Activated CD8-positive, alpha-beta memory T cell treated with anti-CD3 and anti-CD28 coated beads, Interleukin-2, amount 50 U/mL, for 48 hours (primary cell): ENCODE data around the gene PLIN1.
A peak's percentile ranks its signal among the peaks of the same experiment; 100 is the strongest.
"Not testable (repeated sequence)": the region's sequence is repeated elsewhere in the genome, so short reads cannot be mapped to it uniquely, and the experiment has no call there.

ENCODE experiments used
- DNase-seq: peaks from one replicate; pipeline ENCODE4 v3.0.0-alpha.2; 2020

Gene PLIN1

GRCh38 chr15:89679212-89679611 lies at the start of gene PLIN1:
Gene PLIN1 (minus strand): TSS chr15:89679367. CDS start chr15:89677489, 1,878 bp downstream.
- no peak for DNase-seq

DNA sequence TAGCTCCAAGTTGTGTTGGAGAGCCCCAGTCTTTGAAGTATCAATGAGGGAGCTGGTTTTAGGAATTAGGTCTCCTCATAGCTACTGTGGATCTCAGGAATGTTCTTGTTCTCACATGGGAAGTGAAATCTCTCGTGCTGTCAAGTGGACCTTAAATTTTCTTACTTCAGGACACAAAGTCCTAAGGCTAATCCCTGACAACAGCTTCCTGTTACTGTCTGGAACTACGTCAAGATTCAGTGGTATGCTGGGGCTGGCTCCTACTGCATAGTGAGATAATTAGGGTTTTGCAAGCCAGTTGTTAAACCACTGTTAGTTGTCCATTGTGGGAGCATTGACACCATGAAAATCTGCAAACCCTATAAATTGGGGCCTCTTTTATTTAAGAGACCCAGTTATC lies 49.1 kb upstream of the PLIN1 start:
- no peak for DNase-seq

DNA sequence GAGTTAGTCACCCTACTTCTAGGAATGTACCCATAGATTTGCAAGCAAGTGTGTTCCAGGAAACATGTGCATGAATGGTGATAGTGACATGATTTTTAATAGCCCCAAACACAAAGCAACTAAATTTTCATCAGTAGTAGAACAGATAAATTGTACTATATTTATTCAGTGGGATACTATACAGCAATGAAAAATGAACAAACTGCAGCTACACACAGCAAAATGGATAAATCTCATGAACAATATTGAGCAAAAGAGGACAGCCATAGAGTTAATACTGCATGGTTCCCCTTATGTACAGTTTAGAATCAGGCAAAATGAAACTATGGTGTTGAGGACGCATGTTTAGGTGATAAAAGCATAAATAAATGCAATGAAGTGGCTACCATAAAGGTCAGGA lies 45.9 kb upstream of the PLIN1 start:
- no peak for DNase-seq

- no peak for DNase-seq
Observed at GRCh38 chr15:89724621-89725020, 45.5 kb upstream of the PLIN1 start.

DNA sequence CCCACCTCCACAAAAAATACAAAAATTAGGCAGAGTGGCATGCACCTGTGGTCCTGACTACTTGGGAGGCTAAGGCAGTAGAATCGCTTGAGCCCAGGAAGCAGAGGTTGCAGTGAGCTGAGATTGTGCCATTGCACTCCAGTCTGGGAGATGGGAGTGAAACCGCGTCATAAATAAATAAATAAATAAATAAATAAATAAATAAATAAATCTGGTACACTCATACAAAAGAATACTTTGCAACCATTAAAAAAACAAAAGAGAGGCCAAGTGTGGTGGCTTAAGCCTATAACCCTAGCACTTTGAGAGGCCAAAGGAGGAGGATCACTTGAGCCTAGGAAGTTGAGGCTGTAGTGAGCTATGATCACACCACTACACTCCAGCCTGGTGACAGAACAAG lies 43.9 kb upstream of the PLIN1 start:
- no peak for DNase-seq

- DNase-seq: no peak
Observed at GRCh38 chr15:89714775-89715174, 35.6 kb upstream of the PLIN1 start.

- DNase-seq: no peak
Observed at GRCh38 chr15:89707577-89707976, 28.4 kb upstream of the PLIN1 start.

- no peak for DNase-seq
Observed at GRCh38 chr15:89704411-89704810, 25.2 kb upstream of the PLIN1 start.

- DNase-seq: no peak
Observed at GRCh38 chr15:89695198-89695597, 16.0 kb upstream of the PLIN1 start.

GRCh38 chr15:89693696-89694095 lies 14.5 kb upstream of the PLIN1 start:
- no peak for DNase-seq

DNA sequence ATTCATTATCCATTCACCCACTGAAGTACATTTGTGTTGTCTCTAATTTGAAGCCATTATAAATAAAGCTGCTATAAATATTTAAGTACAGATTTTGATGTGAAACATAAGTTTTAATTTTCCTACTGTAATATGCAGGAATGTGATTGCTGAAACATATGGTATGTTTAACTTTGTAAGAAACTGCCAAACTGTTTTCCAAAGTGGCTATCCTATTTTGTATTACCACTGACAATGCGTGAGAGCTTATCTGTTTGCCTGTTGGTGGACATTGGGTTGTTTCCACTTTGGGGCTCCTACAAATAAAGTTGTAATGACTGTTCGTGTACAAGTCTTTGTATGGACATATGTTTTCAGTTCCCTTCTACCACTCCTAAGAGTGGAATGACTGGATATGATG lies 13.9 kb upstream of the PLIN1 start:
- DNase-seq: no peak

- peak; percentile 88 for DNase-seq
Observed at GRCh38 chr15:89690276-89691218, 11.4 kb upstream of the PLIN1 start, which contains the start of the genes PEX11A and WDR93. Gene PEX11A (minus strand): TSS chr15:89690754. CDS start chr15:89690632, 122 bp downstream. Gene WDR93 (plus strand): TSS chr15:89690811. CDS start chr15:89701747, 10,936 bp downstream.

DNA sequence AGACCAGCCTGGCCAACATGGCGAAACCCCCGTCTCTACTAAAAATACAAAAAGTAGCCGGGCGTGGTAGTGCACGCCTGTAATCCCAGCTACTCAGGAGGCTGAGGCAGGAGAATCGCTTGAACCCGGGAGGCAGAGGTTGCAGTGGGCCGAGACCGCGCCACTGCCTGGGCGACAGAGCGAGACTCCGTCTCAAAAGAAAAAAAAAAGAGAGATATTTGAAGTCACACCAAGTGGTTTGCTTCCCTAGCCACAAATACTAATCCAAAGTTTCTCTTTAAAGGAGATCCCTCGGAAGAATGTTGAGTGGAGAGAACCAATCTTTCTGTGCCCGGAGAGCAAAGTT lies 10.7 kb upstream of the PLIN1 start:
- not testable (repeated sequence) for DNase-seq

DNA sequence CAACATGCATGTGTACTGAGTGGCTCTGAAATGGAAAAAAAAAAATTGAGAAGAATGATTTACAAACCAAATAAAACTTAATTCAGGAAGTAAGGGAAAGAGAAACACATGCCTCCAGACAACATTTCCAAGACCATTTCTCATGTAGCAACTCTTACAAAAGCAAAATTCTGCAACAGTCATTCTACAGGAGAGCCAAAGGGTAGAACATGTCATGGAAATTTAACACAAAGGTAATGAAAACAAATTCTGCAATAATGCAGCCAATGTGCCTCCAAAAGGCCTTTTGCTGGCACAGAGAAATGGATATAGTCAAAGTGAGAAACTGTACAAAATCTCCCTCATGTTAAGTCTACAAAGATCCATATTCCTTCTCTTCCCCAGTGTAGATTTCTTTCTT lies 7.4 kb upstream of the PLIN1 start:
- no peak for DNase-seq

- DNase-seq: no peak
Observed at GRCh38 chr15:89685995-89686394, 6.8 kb upstream of the PLIN1 start.

DNA sequence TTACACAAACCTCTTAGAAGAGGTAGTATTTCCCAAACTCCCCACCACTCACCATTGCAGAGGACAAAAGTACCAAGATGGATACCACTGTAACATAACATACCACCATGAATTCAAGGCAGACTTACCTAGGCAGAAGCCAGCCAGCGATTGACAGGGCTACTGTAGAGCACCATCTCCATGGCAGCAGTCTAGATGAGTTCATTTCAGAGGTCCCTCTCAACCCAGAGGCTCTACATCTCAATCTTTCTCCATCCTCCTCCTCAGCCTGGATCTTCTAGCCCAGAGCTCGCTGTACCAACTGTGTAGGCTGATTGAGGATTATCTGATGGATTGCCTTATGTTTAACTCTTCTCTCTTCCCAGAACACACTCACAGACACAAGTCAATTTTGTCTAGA lies 2.0 kb upstream of the PLIN1 start:
- no peak for DNase-seq

DNA sequence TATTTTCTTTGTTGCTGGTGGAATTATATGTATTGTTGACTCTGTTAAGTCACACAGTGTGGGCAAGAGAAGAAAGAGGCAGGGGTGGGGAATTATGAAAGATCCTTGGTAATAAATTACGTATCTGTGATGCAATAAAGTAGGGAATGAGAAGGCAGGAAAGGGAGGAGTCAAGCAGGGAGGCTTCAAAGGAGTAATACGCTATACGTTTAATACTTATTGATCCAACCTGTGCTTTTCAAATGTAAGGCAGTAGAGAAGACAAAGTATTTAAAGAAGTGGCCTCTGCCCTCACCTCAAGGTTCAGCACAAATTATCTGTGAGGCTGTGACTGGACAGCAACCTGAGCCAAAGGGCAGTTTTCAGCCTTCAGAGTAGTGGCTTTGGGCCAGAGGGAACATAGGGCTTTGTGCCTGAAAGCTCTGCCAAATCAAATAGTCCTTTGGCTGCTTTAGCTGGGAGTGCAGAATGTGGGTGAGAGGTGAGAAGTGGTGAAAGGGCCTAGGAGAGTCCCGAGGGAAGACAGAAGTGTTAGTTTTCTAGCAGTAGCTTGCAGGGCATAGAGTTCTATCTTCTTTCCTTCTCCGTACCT lies 1.2 kb upstream of the PLIN1 start:
- no peak for DNase-seq

DNA sequence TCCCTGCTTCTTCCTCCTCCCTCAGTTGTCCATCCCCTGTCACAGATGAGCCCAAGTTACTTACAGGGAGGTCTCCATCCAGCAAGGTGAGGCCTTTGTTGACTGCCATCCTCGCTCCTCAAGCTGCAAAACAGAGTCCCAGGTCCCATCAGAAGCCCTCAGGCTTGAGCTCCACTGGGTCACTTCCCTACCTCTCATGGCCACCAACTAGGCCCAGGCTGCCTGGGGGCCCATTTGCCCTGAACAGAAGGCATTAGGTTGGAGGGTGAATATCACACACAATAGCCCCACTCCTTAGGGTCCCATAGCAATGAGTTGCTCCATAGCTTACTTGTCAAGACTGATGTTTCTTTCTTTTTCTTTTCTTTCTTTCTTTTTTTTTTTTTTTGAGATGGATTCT lies 1.8 kb downstream of the PLIN1 start:
- no peak for DNase-seq

GRCh38 chr15:89675606-89676005 lies 3.6 kb downstream of the PLIN1 start:
- DNase-seq: no peak

GRCh38 chr15:89674526-89674925 lies 4.6 kb downstream of the PLIN1 start:
- no peak for DNase-seq

DNA sequence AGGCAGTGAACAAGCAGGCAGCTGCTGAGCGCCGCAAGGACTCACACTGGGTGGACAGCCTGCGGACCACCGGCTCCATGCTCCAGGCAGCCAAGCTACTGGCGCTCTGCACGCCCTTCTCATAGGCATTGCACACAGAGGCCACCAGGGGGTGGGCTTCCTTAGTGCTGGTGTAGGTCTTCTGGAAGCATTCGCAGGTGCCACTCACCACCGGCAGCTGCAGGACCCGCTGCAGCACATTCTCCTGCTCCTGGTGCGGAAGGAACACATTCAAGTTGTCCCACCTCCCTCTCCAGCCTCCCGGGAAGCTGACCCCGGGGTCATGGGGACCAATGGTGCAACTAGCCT lies 6.0 kb downstream of the PLIN1 start:
- DNase-seq: peak; percentile 61

GRCh38 chr15:89672221-89673164 lies 6.7 kb downstream of the PLIN1 start:
- no peak for DNase-seq

- DNase-seq: no peak
Observed at GRCh38 chr15:89671687-89672086, 7.5 kb downstream of the PLIN1 start.
